Nephron progenitor cell (in vitro differentiated cells): Measurements from ENCODE around the gene OR2M3.

Source experiments
- DNase-seq: peaks from one replicate; pipeline ENCODE4 v3.0.0; 2021
- H3K27ac Mint-ChIP-seq: 2 replicates; pipeline ENCODE4 v1.8.0; 2021; ENCODE audit warnings: mild to moderate bottlenecking, moderate library complexity, mixed read lengths
- H3K27me3 Mint-ChIP-seq: 2 replicates; pipeline ENCODE4 v1.8.0; 2021; ENCODE audit warnings: mild to moderate bottlenecking, low read depth, mixed read lengths; ENCODE audit not compliant: poor library complexity
- H3K36me3 Mint-ChIP-seq: 2 replicates; pipeline ENCODE4 v1.8.0; 2021; ENCODE audit warnings: low read depth, mixed read lengths
- H3K4me1 Mint-ChIP-seq: 2 replicates; pipeline ENCODE4 v1.8.0; 2021; ENCODE audit warnings: mixed read lengths
- H3K4me3 Mint-ChIP-seq: 2 replicates; pipeline ENCODE4 v1.8.0; 2021; ENCODE audit warnings: mild to moderate bottlenecking, moderate library complexity, mixed read lengths
- H3K9me3 Mint-ChIP-seq: 2 replicates; pipeline ENCODE4 v1.8.0; 2021; ENCODE audit warnings: mild to moderate bottlenecking, moderate library complexity, mixed read lengths
- CTCF ChIP-seq: fragments of 200-600 bp; sonication (generic); IDR thresholded peaks from 2 replicates; pipeline ENCODE4 v1.5.0; 2021; ENCODE audit warnings: antibody characterized with exemption

The OR2M3 gene

GRCh38 chr1:248165186-248165585, 31.9 kb upstream of the OR2M3 start:
- H3K27me3 Mint-ChIP-seq: no peaks in the 10 kb centered on the region
- TF ChIP-seq CTCF: no peak

GRCh38 chr1:248174521-248174920, 22.5 kb upstream of the OR2M3 start, which contains the start of gene OR2M2:
Gene OR2M2, plus strand, starts transcription at chr1:248174821. Its CDS starts 5,165 bp downstream, at chr1:248179986.
- Mint-ChIP-seq H3K4me3 (no peak within 1 kb of the TSS), H3K36me3 (no peaks in the 10 kb centered on the region), H3K9me3 (peaks cover 53% of the 10 kb centered on the region), H3K27me3 (no peaks in the 10 kb centered on the region), H3K4me1 (no peaks in the 10 kb centered on the region), H3K27ac (no peak within 1 kb of the TSS)
- TF ChIP-seq CTCF: no peak
- no peak for DNase-seq

More at GRCh38 chr1:248165186-248165585, 31.9 kb upstream of the OR2M3 start:
- Mint-ChIP-seq H3K36me3 (no peaks in the 10 kb centered on the region), H3K27ac (no peak overlapping the region), H3K9me3 (peaks cover 37% of the 10 kb centered on the region), H3K4me3 (no peak overlapping the region), H3K4me1 (no peaks in the 10 kb centered on the region)
- no peak for DNase-seq

GRCh38 chr1:248183996-248184395, 13.1 kb upstream of the OR2M3 start:
- DNase-seq: no peak
- no peak for TF ChIP-seq CTCF
- no peaks in the 10 kb centered on the region for H3K27me3 Mint-ChIP-seq
- no peaks in the 10 kb centered on the region for H3K36me3 Mint-ChIP-seq
- H3K4me3 Mint-ChIP-seq: no peak overlapping the region
- peaks cover 81% of the 10 kb centered on the region for H3K9me3 Mint-ChIP-seq
- H3K27ac Mint-ChIP-seq: no peak overlapping the region
- no peaks in the 10 kb centered on the region for H3K4me1 Mint-ChIP-seq

GRCh38 chr1:248187363-248187762, 9.7 kb upstream of the OR2M3 start:
- DNase-seq: no peak
- H3K4me3 Mint-ChIP-seq: no peak overlapping the region
- no peaks in the 10 kb centered on the region for H3K36me3 Mint-ChIP-seq
- no peak overlapping the region for H3K27ac Mint-ChIP-seq
- peaks cover 2% of the 10 kb centered on the region for H3K27me3 Mint-ChIP-seq
- H3K4me1 Mint-ChIP-seq: no peaks in the 10 kb centered on the region
- no peak for TF ChIP-seq CTCF
- peaks cover 87% of the 10 kb centered on the region for H3K9me3 Mint-ChIP-seq

GRCh38 chr1:248189026-248189425, 8.0 kb upstream of the OR2M3 start:
- H3K9me3 Mint-ChIP-seq: peaks cover 87% of the 10 kb centered on the region
- H3K36me3 Mint-ChIP-seq: no peaks in the 10 kb centered on the region
- peaks cover 2% of the 10 kb centered on the region for H3K27me3 Mint-ChIP-seq
- H3K27ac Mint-ChIP-seq: no peak overlapping the region
- H3K4me1 Mint-ChIP-seq: no peaks in the 10 kb centered on the region
- DNase-seq: no peak
- TF ChIP-seq CTCF: no peak
- no peak overlapping the region for H3K4me3 Mint-ChIP-seq

GRCh38 chr1:248194117-248194516, 2.9 kb upstream of the OR2M3 start:
- Mint-ChIP-seq H3K27ac (no peak overlapping the region), H3K4me3 (no peak overlapping the region), H3K27me3 (peaks cover 2% of the 10 kb centered on the region), H3K36me3 (no peaks in the 10 kb centered on the region), H3K4me1 (no peaks in the 10 kb centered on the region), H3K9me3 (peaks cover 73% of the 10 kb centered on the region)
- no peak for DNase-seq
- no peak for TF ChIP-seq CTCF
